NOMO-1 (cell line): ENCODE measurements around the gene AMD1.
A peak's percentile ranks its signal among the peaks of the same experiment; 100 is the strongest.
"Not testable (repeated sequence)": the region's sequence is repeated elsewhere in the genome, so short reads cannot be mapped to it uniquely, and the experiment has no call there.

ENCODE experiments used
- DNase-seq, 2 experiments: peaks; one replicate each; lab custom pipeline; 2025; ENCODE audit not compliant: unreplicated experiment in 2 of 2; lab: John Stamatoyannopoulos, UW

Gene AMD1

GRCh38 chr6:110873981-110874879 is at the start of gene AMD1:
AMD1 (plus strand) TSS chr6:110874785; CDS start chr6:110875106, 321 bp downstream.
- peak; percentile 92 to 93 for DNase-seq

GRCh38 chr6:110826236-110827129 is 48.1 kb upstream of the AMD1 start:
- peak; percentile 51 to 69 for DNase-seq

- DNase-seq, result no peak
Observed at GRCh38 chr6:110828396-110828795, 46.2 kb upstream of the AMD1 start.

GRCh38 chr6:110831405-110831804 is 43.2 kb upstream of the AMD1 start:
- DNase-seq, result no peak

- no peak for DNase-seq
Observed at GRCh38 chr6:110833831-110834230, 40.8 kb upstream of the AMD1 start.

- not testable (repeated sequence) for DNase-seq
Observed at GRCh38 chr6:110835751-110836150, 38.8 kb upstream of the AMD1 start.

- peak; percentile 17 to 32 for DNase-seq
Observed at GRCh38 chr6:110841266-110841665, 33.3 kb upstream of the AMD1 start.

- no peak for DNase-seq
Observed at GRCh38 chr6:110849781-110850180, 24.8 kb upstream of the AMD1 start.

GRCh38 chr6:110852773-110853172 is 21.8 kb upstream of the AMD1 start:
- peak in 1 of 2 experiments; percentile 61 for DNase-seq

- DNase-seq, result peak in 1 of 2 experiments; percentile 40
Observed at GRCh38 chr6:110853754-110854477, 20.7 kb upstream of the AMD1 start.

GRCh38 chr6:110856296-110856695 is 18.3 kb upstream of the AMD1 start:
- DNase-seq, result no peak

GRCh38 chr6:110858016-110858415 is 16.6 kb upstream of the AMD1 start:
- DNase-seq, result no peak

- no peak for DNase-seq
Observed at GRCh38 chr6:110858562-110859214, 15.9 kb upstream of the AMD1 start.

- DNase-seq, result peak; percentile 63 to 67
Observed at GRCh38 chr6:110859335-110859792, 15.2 kb upstream of the AMD1 start.

- DNase-seq, result no peak
Observed at GRCh38 chr6:110864824-110865223, 9.8 kb upstream of the AMD1 start.

- peak in 1 of 2 experiments; percentile 63 for DNase-seq
Observed at GRCh38 chr6:110874880-110875547, 429 bp downstream of the AMD1 start.

GRCh38 chr6:110875548-110876169 is 1.1 kb downstream of the AMD1 start:
- peak in 1 of 2 experiments; percentile 33 for DNase-seq

- peak; percentile 50 to 78 for DNase-seq
Observed at GRCh38 chr6:110876170-110876773, 1.7 kb downstream of the AMD1 start.
